MM.1S (cell line): ENCODE measurements around the gene ENTREP1.

Source experiments
- DNase-seq: peaks from one replicate; pipeline ENCODE4 v3.0.0-alpha.2; 2015
- H2AFZ ChIP-seq: fragments of 300-600 bp; sonication (generic); 2 replicates; pipeline ENCODE4 v1.6.0; 2016; ENCODE audit warnings: antibody characterized with exemption, low read length
- H3F3A ChIP-seq: fragments of 300-600 bp; sonication (generic); 2 replicates; pipeline ENCODE4 v1.6.1; 2016; ENCODE audit warnings: mild to moderate bottlenecking, antibody characterized with exemption, low read length, moderate library complexity, mixed read lengths; ENCODE audit not compliant: insufficient read depth
- H3K27ac ChIP-seq: fragments of 300-600 bp; sonication (generic); 2 replicates; pipeline ENCODE4 v1.5.1; 2016; ENCODE audit warnings: mild to moderate bottlenecking, low read length
- H3K27me3 ChIP-seq: fragments of 300-600 bp; sonication (generic); replicated peaks from 2 replicates; pipeline ENCODE4 v1.6.0; 2016; ENCODE audit warnings: low read length; ENCODE audit not compliant: insufficient read depth
- H3K36me3 ChIP-seq: fragments of 300-600 bp; sonication (generic); replicated peaks from 2 replicates; pipeline ENCODE4 v1.6.1; 2016; ENCODE audit warnings: mild to moderate bottlenecking, low read length, mixed read lengths; ENCODE audit not compliant: insufficient read depth
- H3K4me1 ChIP-seq: fragments of 300-600 bp; sonication (generic); 2 replicates; pipeline ENCODE4 v1.6.1; 2016; ENCODE audit warnings: low read length, mixed read lengths
- H3K4me2 ChIP-seq: fragments of 300-600 bp; sonication (generic); 2 replicates; pipeline ENCODE4 v1.6.0; 2016; ENCODE audit warnings: low read depth, low read length
- H3K4me3 ChIP-seq: fragments of 300-600 bp; sonication (generic); 2 replicates; pipeline ENCODE4 v1.5.1; 2016; ENCODE audit warnings: low read length, mixed read lengths
- H3K79me2 ChIP-seq: fragments of 300-600 bp; sonication (generic); 2 replicates; pipeline ENCODE4 v1.6.1; 2016; ENCODE audit warnings: mixed run types, low read length, mixed read lengths
- H3K9ac ChIP-seq: fragments of 300-600 bp; sonication (generic); 2 replicates; pipeline ENCODE4 v1.6.1; 2016; ENCODE audit warnings: low read length, mixed read lengths
- H3K9me2 ChIP-seq: fragments of 300-600 bp; sonication (generic); replicated peaks from 2 replicates; pipeline ENCODE4 v1.6.1; 2016; ENCODE audit warnings: mild to moderate bottlenecking, low read length, mixed read lengths; ENCODE audit not compliant: insufficient read depth
- H3K9me3 ChIP-seq: fragments of 300-600 bp; sonication (generic); replicated peaks from 2 replicates; pipeline ENCODE4 v1.6.1; 2016; ENCODE audit warnings: mild to moderate bottlenecking, low read length, mixed read lengths; ENCODE audit not compliant: insufficient read depth
- H4K20me1 ChIP-seq: fragments of 300-600 bp; sonication (generic); 2 replicates; pipeline ENCODE4 v1.6.1; 2016; ENCODE audit warnings: mild to moderate bottlenecking, low read length, moderate library complexity, mixed read lengths; ENCODE audit not compliant: insufficient read depth
- EZH2 ChIP-seq: fragments of 300-600 bp; sonication (generic); optimal IDR thresholded peaks from 2 replicates; pipeline ENCODE3; 2017; ENCODE audit warnings: low read depth, mild to moderate bottlenecking, antibody characterized with exemption, low read length, mixed read lengths
- EZH2phosphoT487 ChIP-seq: fragments of 300-600 bp; sonication (generic); IDR thresholded peaks from 2 replicates; pipeline ENCODE4 v1.6.1; 2018; ENCODE audit warnings: antibody characterized with exemption, low read length
- TF ChIP-seq, protein P1 (sequence below): fragments of 300-600 bp; sonication (generic); IDR thresholded peaks from 2 replicates; pipeline ENCODE4 v1.5.1; 2016; ENCODE audit warnings: antibody characterized with exemption, low read length, mixed read lengths

The ENTREP1 gene

GRCh38 chr9:69314547-69314946, 10.5 kb upstream of the ENTREP1 start:
- Histone ChIP-seq H3K9me2 (no peaks in the 10 kb centered on the region), H3K36me3 (no peaks in the 10 kb centered on the region), H3K79me2 (no peaks in the 10 kb centered on the region), H3K9ac (no peak overlapping the region), H3K27me3 (no peaks in the 10 kb centered on the region), H3K27ac (no peak overlapping the region), H3K4me2 (no peak overlapping the region), H3K4me1 (no peaks in the 10 kb centered on the region), H3K4me3 (no peak overlapping the region), H4K20me1 (no peaks in the 10 kb centered on the region), H3K9me3 (no peaks in the 10 kb centered on the region), H2AFZ (no peak overlapping the region), H3F3A (no peaks in the 10 kb centered on the region)
- TF ChIP-seq EZH2phosphoT487: no peak
- TF ChIP-seq, protein P1, sequence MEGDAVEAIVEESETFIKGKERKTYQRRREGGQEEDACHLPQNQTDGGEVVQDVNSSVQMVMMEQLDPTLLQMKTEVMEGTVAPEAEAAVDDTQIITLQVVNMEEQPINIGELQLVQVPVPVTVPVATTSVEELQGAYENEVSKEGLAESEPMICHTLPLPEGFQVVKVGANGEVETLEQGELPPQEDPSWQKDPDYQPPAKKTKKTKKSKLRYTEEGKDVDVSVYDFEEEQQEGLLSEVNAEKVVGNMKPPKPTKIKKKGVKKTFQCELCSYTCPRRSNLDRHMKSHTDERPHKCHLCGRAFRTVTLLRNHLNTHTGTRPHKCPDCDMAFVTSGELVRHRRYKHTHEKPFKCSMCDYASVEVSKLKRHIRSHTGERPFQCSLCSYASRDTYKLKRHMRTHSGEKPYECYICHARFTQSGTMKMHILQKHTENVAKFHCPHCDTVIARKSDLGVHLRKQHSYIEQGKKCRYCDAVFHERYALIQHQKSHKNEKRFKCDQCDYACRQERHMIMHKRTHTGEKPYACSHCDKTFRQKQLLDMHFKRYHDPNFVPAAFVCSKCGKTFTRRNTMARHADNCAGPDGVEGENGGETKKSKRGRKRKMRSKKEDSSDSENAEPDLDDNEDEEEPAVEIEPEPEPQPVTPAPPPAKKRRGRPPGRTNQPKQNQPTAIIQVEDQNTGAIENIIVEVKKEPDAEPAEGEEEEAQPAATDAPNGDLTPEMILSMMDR: no peak
- TF ChIP-seq EZH2: no peak
- no peak for DNase-seq

- H3K9me2 ChIP-seq: no peaks in the 10 kb centered on the region
- no peak overlapping the region for H3K9ac ChIP-seq
- no peaks in the 10 kb centered on the region for H3K36me3 ChIP-seq
- H3K9me3 ChIP-seq: no peaks in the 10 kb centered on the region
- no peak overlapping the region for H3K27ac ChIP-seq
- H4K20me1 ChIP-seq: no peaks in the 10 kb centered on the region
- H3K79me2 ChIP-seq: no peaks in the 10 kb centered on the region
- no peak overlapping the region for H3K4me3 ChIP-seq
- H3F3A ChIP-seq: no peaks in the 10 kb centered on the region
- no peak overlapping the region for H2AFZ ChIP-seq
- no peaks in the 10 kb centered on the region for H3K4me1 ChIP-seq
- no peaks in the 10 kb centered on the region for H3K27me3 ChIP-seq
- no peak overlapping the region for H3K4me2 ChIP-seq
- TF ChIP-seq, protein P1: no peak
- TF ChIP-seq EZH2phosphoT487: no peak
- TF ChIP-seq EZH2: no peak
- DNase-seq: no peak
Measured at GRCh38 chr9:69317081-69317480, 7.9 kb upstream of the ENTREP1 start.

- Histone ChIP-seq H3K27ac (no peak overlapping the region), H3K4me1 (no peaks in the 10 kb centered on the region), H3K27me3 (no peaks in the 10 kb centered on the region), H3K9me3 (no peaks in the 10 kb centered on the region), H2AFZ (no peak overlapping the region), H3K79me2 (no peaks in the 10 kb centered on the region), H3K4me2 (no peak overlapping the region), H3K9me2 (no peaks in the 10 kb centered on the region), H3K36me3 (no peaks in the 10 kb centered on the region), H3F3A (no peaks in the 10 kb centered on the region), H4K20me1 (no peaks in the 10 kb centered on the region), H3K4me3 (no peak overlapping the region), H3K9ac (no peak overlapping the region)
- TF ChIP-seq, protein P1: no peak
- TF ChIP-seq EZH2: no peak
- TF ChIP-seq EZH2phosphoT487: no peak
- no peak for DNase-seq
Measured at GRCh38 chr9:69317894-69318293, 7.1 kb upstream of the ENTREP1 start.
